ENCODE measurements around the gene OR5C1.

The OR5C1 gene

GRCh38 chr9:122788831-122789230, at the start of gene OR5C1:
OR5C1 (plus strand) TSS chr9:122788933; CDS start chr9:122788933, 0 bp downstream.
- H3K4me3 ChIP-seq (ENCODE audit: low read length), result no peak within 1 kb of the TSS
- no peak for TF ChIP-seq CTCF (conservative IDR thresholded peaks at IDR 0.05; ENCODE audit: low read length)
- no peak for DNase-seq (ENCODE audit: low read depth)

DNA sequence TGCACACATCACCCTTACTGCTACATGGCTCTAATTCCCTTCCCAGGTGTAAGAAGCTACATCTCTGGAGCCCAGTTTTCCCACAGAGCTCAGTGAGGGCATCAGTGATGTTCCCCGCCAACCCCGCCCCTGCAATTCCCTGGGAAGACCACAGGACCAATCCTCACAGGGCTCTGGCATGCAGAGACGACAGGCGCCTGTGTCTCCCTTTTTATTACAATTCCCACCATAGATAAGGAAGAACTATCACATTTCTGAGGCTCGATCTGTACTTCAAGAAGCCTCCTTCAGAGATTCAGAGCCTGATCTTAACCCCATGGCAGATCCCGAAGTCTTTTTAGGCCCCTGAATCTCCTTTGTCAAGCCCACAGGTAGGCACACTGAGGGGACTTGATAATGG, 46.7 kb upstream of the OR5C1 start, which contains the start of gene OR1L6:
Gene OR1L6, plus strand, starts transcription at position 301 of the 400 bp plus-strand sequence. CDS start 7,545 bp downstream, outside the sequence.
- no peak for DNase-seq (ENCODE audit: low read depth)
- TF ChIP-seq CTCF (conservative IDR thresholded peaks at IDR 0.05; ENCODE audit: low read length), result no peak

DNA sequence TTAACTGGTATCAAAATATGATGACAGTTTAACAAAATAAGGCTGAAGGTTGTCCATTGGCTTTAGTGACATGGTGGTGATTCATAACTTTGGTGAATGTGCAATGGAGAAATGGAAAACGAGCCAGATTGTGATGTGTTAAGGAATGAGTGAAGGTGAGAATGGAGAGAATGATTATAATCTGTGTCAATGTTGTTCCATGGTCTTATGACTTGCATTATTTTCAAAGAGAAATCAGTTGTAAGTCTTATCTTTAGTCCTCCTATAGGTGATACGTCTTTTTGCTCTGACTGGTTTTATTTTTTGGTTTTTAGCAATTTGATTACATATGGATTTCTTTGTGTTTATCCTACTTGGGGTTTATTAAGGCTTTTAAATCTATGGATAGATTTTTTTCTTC, 33.9 kb upstream of the OR5C1 start:
- DNase-seq (ENCODE audit: low read depth), result no peak
- TF ChIP-seq CTCF (conservative IDR thresholded peaks at IDR 0.05; ENCODE audit: low read length), result no peak

More for the DNA sequence above, 46.7 kb upstream of the OR5C1 start, which contains the start of gene OR1L6:
- no peak within 1 kb of the TSS for H3K4me3 ChIP-seq (ENCODE audit: low read length)

GRCh38 chr9:122767817-122768216, 20.9 kb upstream of the OR5C1 start:
- DNase-seq (ENCODE audit: low read depth), result no peak
- no peak for TF ChIP-seq CTCF (conservative IDR thresholded peaks at IDR 0.05; ENCODE audit: low read length)
- H3K4me3 ChIP-seq (ENCODE audit: low read length), result no peak overlapping the region

More for the DNA sequence above, 33.9 kb upstream of the OR5C1 start:
- no peak overlapping the region for H3K4me3 ChIP-seq (ENCODE audit: low read length)

GRCh38 chr9:122777052-122777451, 11.7 kb upstream of the OR5C1 start:
- H3K4me3 ChIP-seq (ENCODE audit: low read length), result no peak overlapping the region
- no peak for DNase-seq (ENCODE audit: low read depth)
- no peak for TF ChIP-seq CTCF (conservative IDR thresholded peaks at IDR 0.05; ENCODE audit: low read length)

DNA sequence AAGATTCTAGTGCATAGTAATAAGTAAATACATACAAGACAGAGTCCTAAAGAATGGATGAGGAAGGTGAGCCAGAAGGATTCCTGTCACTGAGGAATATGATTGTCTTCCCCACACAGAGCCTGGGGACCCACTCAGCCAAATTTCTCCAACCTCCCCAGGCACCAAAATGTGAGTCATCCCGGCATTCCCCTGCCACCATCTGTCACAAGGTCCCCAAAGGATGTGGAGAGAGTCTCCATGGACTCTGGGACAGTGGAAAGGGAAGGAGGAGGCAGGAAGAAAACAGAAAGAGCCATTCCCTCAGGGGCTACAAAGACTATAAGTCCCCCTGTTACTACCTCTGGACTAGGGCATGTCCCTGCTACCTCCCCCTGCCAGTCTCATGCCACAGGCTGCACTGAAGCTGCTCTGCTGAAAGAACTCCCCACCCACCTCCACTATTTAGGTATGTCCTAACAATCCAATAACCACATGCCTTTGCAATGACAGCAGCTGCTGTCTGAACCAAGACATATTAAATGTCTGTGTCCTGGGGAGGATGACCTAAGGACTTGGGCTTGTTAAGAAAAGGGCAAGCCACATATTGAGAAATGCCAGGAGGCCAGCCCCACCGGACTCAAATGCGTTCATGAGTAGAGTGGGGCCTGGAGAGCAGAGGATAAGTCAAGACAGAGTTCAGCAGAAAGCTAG, 10.7 kb upstream of the OR5C1 start:
- peak; percentile 87 for DNase-seq (ENCODE audit: low read depth)
- H3K4me3 ChIP-seq (ENCODE audit: low read length), result no peak overlapping the region
- TF ChIP-seq CTCF (conservative IDR thresholded peaks at IDR 0.05; ENCODE audit: low read length), result no peak

- no peak for DNase-seq (ENCODE audit: low read depth)
- TF ChIP-seq CTCF (conservative IDR thresholded peaks at IDR 0.05; ENCODE audit: low read length), result no peak
- H3K4me3 ChIP-seq (ENCODE audit: low read length), result no peak overlapping the region
Observed at GRCh38 chr9:122779181-122779580, 9.6 kb upstream of the OR5C1 start.

Measured in AG10803 (cell line).